PC-3 (cell line): ENCODE measurements around the gene DNAJB11. TPM values are rescaled to one million over a fixed set of nuclear protein-coding genes. Genes with fewer than 3 reads are reported as not detected.

Source experiments
- ATAC-seq: fragments of 200-7000 bp; cut with Tn5 transposase; 2 replicates; pipeline ENCODE4 v1.9.1; 2020; ENCODE audit warnings: mild to moderate bottlenecking, moderate library complexity
- BruUV-seq: library from RNA; stranded (reverse); fragments of 400-500 nt; replicated peaks from 2 replicates; lab custom pipeline; 2021; lab: Mats Ljungman, UMichigan
- CTCF ChIA-PET: fragments of 300-600 bp; sonication (Branson Sonifier 250); formaldehyde crosslinking; loops from one replicate; lab custom pipeline; 2022; ENCODE audit warnings: antibody characterized with exemption; lab: Charles Lee
- POLR2A ChIA-PET: fragments of 300-600 bp; sonication (Branson Sonifier 250); formaldehyde crosslinking; loops from one replicate; lab custom pipeline; 2022; ENCODE audit warnings: antibody characterized with exemption; ENCODE audit not compliant: unreplicated experiment; lab: Charles Lee
- DNase-seq: peaks from one replicate; pipeline ENCODE4 v3.0.0-alpha.2; 2015
- H2AFZ ChIP-seq: fragments of 300-600 bp; sonication (generic); 2 replicates; pipeline ENCODE4 v1.6.0; 2016; ENCODE audit warnings: antibody characterized with exemption, low read length
- H3F3A ChIP-seq: fragments of 300-600 bp; sonication (generic); one replicate; pipeline ENCODE4 v1.6.0; 2017; ENCODE audit warnings: antibody characterized with exemption, low read length, control low read depth, mild to moderate bottlenecking; ENCODE audit not compliant: unreplicated experiment
- H3K27ac ChIP-seq: fragments of 300-600 bp; sonication (generic); 2 replicates; pipeline ENCODE4 v1.5.1; 2016; ENCODE audit warnings: mild to moderate bottlenecking, low read length
- H3K27me3 ChIP-seq: fragments of 300-600 bp; sonication (generic); 2 replicates; pipeline ENCODE4 v1.6.1; 2016; ENCODE audit warnings: low read length, mixed read lengths
- H3K36me3 ChIP-seq: fragments of 300-600 bp; sonication (generic); 2 replicates; pipeline ENCODE4 v1.6.1; 2016; ENCODE audit warnings: low read depth, mixed run types, low read length, mixed read lengths
- H3K4me1 ChIP-seq: fragments of 300-600 bp; sonication (generic); 2 replicates; pipeline ENCODE4 v1.5.1; 2016; ENCODE audit warnings: low read length; ENCODE audit not compliant: insufficient read depth
- H3K4me2 ChIP-seq: fragments of 300-600 bp; sonication (generic); 2 replicates; pipeline ENCODE4 v1.6.0; 2016; ENCODE audit warnings: low read length
- H3K4me3 ChIP-seq: fragments of 300-600 bp; sonication (generic); 2 replicates; pipeline ENCODE4 v1.5.1; 2016; ENCODE audit warnings: mild to moderate bottlenecking, low read length, mixed read lengths
- H3K79me2 ChIP-seq: fragments of 300-600 bp; sonication (generic); 2 replicates; pipeline ENCODE4 v1.6.1; 2017; ENCODE audit warnings: low read length, mixed read lengths
- H3K9ac ChIP-seq: fragments of 300-600 bp; sonication (generic); 2 replicates; pipeline ENCODE4 v1.6.0; 2016; ENCODE audit warnings: mild to moderate bottlenecking, low read length
- H3K9me2 ChIP-seq: fragments of 300-600 bp; sonication (generic); replicated peaks from 2 replicates; pipeline ENCODE4 v1.6.1; 2016; ENCODE audit warnings: mixed run types, low read length, mixed read lengths
- H3K9me3 ChIP-seq: fragments of 300-600 bp; sonication (generic); 2 replicates; pipeline ENCODE4 v1.6.1; 2016; ENCODE audit warnings: low read length, mixed read lengths
- H4K20me1 ChIP-seq: fragments of 300-600 bp; sonication (generic); 2 replicates; pipeline ENCODE4 v1.6.1; 2016; ENCODE audit warnings: low read length, mixed read lengths
- EZH2 ChIP-seq: fragments of 300-600 bp; sonication (generic); IDR thresholded peaks from one replicate; pipeline ENCODE4 v1.6.1; 2017; ENCODE audit warnings: antibody characterized with exemption, mild to moderate bottlenecking, low read length; ENCODE audit not compliant: unreplicated experiment
- EZH2phosphoT487 ChIP-seq: fragments of 300-600 bp; sonication (generic); IDR thresholded peaks from 2 replicates; pipeline ENCODE4 v1.6.1; 2018; ENCODE audit warnings: mild to moderate bottlenecking, antibody characterized with exemption, low read length, borderline replicate concordance
- intact Hi-C: fragments of 100-400 bp; cut with micrococcal nuclease; formaldehyde crosslinking; loops from 2 replicates; pipeline ENCODE4 v1.9.0; 2023
- total RNA-seq: library from RNA; depleted of rRNA; stranded (reverse); fragments of >200 nt; gene quantifications from 2 replicates; pipeline ENCODE4 v1.2.3, GENCODE V29; 2014
- TF ChIP-seq, protein P1 (sequence below): fragments of 300-600 bp; sonication (generic); conservative IDR thresholded peaks from 2 replicates; pipeline ENCODE4 v1.5.1; 2017; ENCODE audit warnings: antibody characterized with exemption, low read depth, mild to moderate bottlenecking, low read length

DNAJB11 gene
- total RNA-seq, 1 experiment from 2014 or later, result 117 TPM

DNA sequence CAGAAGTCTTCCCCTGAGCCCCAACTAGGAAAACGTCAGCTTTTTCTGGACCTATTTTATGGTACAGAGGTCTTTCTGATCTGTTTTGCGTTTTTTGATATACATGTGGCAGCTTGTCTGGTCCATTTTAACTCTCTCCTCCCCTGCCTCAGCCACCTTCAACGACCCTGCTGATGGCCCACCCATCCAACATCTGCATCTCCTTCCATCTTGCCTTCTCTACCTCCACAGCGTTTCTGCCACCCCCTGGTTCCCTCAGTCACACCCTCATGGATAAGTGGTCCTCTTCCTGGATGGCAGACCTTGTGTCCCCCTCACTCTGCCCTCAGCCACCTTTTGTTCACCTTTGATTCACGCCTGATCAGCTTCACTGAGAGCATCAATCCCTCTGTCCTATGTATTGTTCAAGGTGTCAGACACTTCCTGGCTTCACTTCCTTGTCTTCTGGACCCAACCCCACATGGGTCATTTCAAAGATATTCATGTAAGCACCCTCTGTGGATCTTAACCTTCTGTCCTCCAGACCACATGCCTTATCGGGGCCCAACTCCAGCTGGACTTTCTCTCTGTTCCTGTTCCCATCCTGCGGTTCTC lies 55.8 kb downstream of the DNAJB11 start:
- H4K20me1 ChIP-seq, result no peaks in the 10 kb centered on the region
- ATAC-seq, result no peak
- no peaks in the 10 kb centered on the region for H3K79me2 ChIP-seq
- intact Hi-C loops, result no loop called here
- no peak overlapping the region for H3K27ac ChIP-seq
- TF ChIP-seq, protein P1, sequence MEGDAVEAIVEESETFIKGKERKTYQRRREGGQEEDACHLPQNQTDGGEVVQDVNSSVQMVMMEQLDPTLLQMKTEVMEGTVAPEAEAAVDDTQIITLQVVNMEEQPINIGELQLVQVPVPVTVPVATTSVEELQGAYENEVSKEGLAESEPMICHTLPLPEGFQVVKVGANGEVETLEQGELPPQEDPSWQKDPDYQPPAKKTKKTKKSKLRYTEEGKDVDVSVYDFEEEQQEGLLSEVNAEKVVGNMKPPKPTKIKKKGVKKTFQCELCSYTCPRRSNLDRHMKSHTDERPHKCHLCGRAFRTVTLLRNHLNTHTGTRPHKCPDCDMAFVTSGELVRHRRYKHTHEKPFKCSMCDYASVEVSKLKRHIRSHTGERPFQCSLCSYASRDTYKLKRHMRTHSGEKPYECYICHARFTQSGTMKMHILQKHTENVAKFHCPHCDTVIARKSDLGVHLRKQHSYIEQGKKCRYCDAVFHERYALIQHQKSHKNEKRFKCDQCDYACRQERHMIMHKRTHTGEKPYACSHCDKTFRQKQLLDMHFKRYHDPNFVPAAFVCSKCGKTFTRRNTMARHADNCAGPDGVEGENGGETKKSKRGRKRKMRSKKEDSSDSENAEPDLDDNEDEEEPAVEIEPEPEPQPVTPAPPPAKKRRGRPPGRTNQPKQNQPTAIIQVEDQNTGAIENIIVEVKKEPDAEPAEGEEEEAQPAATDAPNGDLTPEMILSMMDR, result no peak
- no peak for TF ChIP-seq EZH2phosphoT487
- H3K9me2 ChIP-seq, result no peaks in the 10 kb centered on the region
- H3K36me3 ChIP-seq, result no peaks in the 10 kb centered on the region
- ChIA-PET CTCF (no interaction called here), POLR2A (interaction anchor here (0.5 kb wide), 1 partner anchor 348 kb away, joined by 6 read pairs; no protein-coding TSS in a partner anchor)
- no peaks in the 10 kb centered on the region for H3K9me3 ChIP-seq
- no TSS peak for BruUV-seq
- H3K4me3 ChIP-seq, result no peak overlapping the region
- DNase-seq, result no peak
- no peaks in the 10 kb centered on the region for H3K27me3 ChIP-seq
- no peak overlapping the region for H3K9ac ChIP-seq
- H3K4me1 ChIP-seq, result no peaks in the 10 kb centered on the region
- no peaks in the 10 kb centered on the region for H3F3A ChIP-seq
- no peak overlapping the region for H3K4me2 ChIP-seq
- no peak overlapping the region for H2AFZ ChIP-seq

GRCh38 chr3:186627852-186628414 lies 57.4 kb downstream of the DNAJB11 start:
- no peak overlapping the region for H3K27ac ChIP-seq
- no peak overlapping the region for H3K4me2 ChIP-seq
- H4K20me1 ChIP-seq, result no peaks in the 10 kb centered on the region
- CTCF ChIA-PET, result no interaction called here
- no peaks in the 10 kb centered on the region for H3K9me2 ChIP-seq
- TF ChIP-seq, protein P1, result no peak
- no peak for TF ChIP-seq EZH2
- TF ChIP-seq EZH2phosphoT487, result no peak
- no peak overlapping the region for H3K9ac ChIP-seq
- H3K9me3 ChIP-seq, result no peaks in the 10 kb centered on the region
- no peak overlapping the region for H2AFZ ChIP-seq
- POLR2A ChIA-PET, result no interaction called here
- ATAC-seq (no peak), DNase-seq (no peak)
- no peaks in the 10 kb centered on the region for H3K79me2 ChIP-seq
- no peaks in the 10 kb centered on the region for H3K4me1 ChIP-seq
- H3F3A ChIP-seq, result no peaks in the 10 kb centered on the region
- intact Hi-C loops, result no loop called here
- BruUV-seq, result no TSS peak
- H3K27me3 ChIP-seq, result no peaks in the 10 kb centered on the region
- no peaks in the 10 kb centered on the region for H3K36me3 ChIP-seq
- no peak overlapping the region for H3K4me3 ChIP-seq

DNA sequence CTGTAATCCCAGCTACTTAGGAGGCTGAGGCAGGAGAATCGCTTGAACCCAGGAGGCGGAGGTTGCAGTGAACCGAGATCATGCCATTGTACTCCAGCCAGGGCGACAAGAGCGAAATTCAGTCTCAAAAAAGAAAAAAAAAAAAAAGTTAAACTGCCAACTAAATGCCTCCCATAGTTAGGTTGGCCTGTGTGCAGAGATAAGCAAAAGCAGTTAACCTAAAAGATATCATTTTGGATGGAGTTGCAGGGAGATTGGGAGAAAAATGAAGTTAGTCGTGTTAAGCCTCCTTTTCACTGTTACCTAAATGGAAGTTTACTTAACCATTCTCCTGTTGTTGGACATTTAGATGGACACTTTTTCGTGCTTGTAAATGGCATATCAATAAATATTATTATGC lies 58.2 kb downstream of the DNAJB11 start:
- H3K4me1 ChIP-seq, result no peaks in the 10 kb centered on the region
- H2AFZ ChIP-seq, result no peak overlapping the region
- intact Hi-C loops, result no loop called here
- TF ChIP-seq EZH2phosphoT487, result no peak
- TF ChIP-seq, protein P1, result no peak
- TF ChIP-seq EZH2, result no peak
- ATAC-seq, result no peak
- H3K9me3 ChIP-seq, result no peaks in the 10 kb centered on the region
- no peaks in the 10 kb centered on the region for H3F3A ChIP-seq
- POLR2A ChIA-PET, result no interaction called here
- no peaks in the 10 kb centered on the region for H4K20me1 ChIP-seq
- no peak overlapping the region for H3K4me2 ChIP-seq
- H3K79me2 ChIP-seq, result no peaks in the 10 kb centered on the region
- no peak overlapping the region for H3K27ac ChIP-seq
- CTCF ChIA-PET, result no interaction called here
- no peaks in the 10 kb centered on the region for H3K36me3 ChIP-seq
- no peaks in the 10 kb centered on the region for H3K9me2 ChIP-seq
- no peak overlapping the region for H3K9ac ChIP-seq
- H3K27me3 ChIP-seq, result no peaks in the 10 kb centered on the region
- no peak for DNase-seq
- no TSS peak for BruUV-seq
- no peak overlapping the region for H3K4me3 ChIP-seq
